ENCODE results near the gene NQO2. TPM values are rescaled to one million over a fixed set of nuclear protein-coding genes. Genes with fewer than 3 reads are reported as not detected.

NQO2 gene
- total RNA-seq, 1 donor from 2014 or later, result 7.1 TPM

Small RNA genes lying within 50 kb of the gene (small RNA-seq; reads per million reads assigned to genes)
- gene AL133351.4 (ENCODE audit: low replicate concordance), result not detected

Other genes with a start within 250 kb of the NQO2 start
- gene MYLK4, start 249.0 kb upstream of the NQO2 start, total RNA-seq, result 14.9 TPM
- gene WRNIP1, start 234.5 kb upstream of the NQO2 start, total RNA-seq, result 67.7 TPM
- gene SERPINB1, start 158.0 kb upstream of the NQO2 start, total RNA-seq, result 23.2 TPM
- 7.4 TPM for gene SERPINB9, start 96.6 kb upstream of the NQO2 start, total RNA-seq
- gene SERPINB6, start 28.3 kb upstream of the NQO2 start, total RNA-seq, result 89.5 TPM
- gene RIPK1, start 68.6 kb downstream of the NQO2 start, total RNA-seq, result 17.8 TPM
- 25.0 TPM for gene BPHL, start 118.8 kb downstream of the NQO2 start, total RNA-seq
- 106 TPM for gene TUBB2A, start 157.7 kb downstream of the NQO2 start, total RNA-seq
- 87.5 TPM for gene TUBB2B, start 227.8 kb downstream of the NQO2 start, total RNA-seq